T follicular helper cell (primary cell): ENCODE results near the gene NRG3.

Source experiments
- DNase-seq: peaks from one replicate; pipeline ENCODE4 v3.0.0-alpha.2; 2020; ENCODE audit warnings: low read depth
- total RNA-seq, 2 experiments: gene quantifications; one replicate each; lab custom pipeline; 2026; lab: John Stamatoyannopoulos, UW

NRG3 gene
- total RNA-seq, result 0 reads per million in 2 experiments

DNA sequence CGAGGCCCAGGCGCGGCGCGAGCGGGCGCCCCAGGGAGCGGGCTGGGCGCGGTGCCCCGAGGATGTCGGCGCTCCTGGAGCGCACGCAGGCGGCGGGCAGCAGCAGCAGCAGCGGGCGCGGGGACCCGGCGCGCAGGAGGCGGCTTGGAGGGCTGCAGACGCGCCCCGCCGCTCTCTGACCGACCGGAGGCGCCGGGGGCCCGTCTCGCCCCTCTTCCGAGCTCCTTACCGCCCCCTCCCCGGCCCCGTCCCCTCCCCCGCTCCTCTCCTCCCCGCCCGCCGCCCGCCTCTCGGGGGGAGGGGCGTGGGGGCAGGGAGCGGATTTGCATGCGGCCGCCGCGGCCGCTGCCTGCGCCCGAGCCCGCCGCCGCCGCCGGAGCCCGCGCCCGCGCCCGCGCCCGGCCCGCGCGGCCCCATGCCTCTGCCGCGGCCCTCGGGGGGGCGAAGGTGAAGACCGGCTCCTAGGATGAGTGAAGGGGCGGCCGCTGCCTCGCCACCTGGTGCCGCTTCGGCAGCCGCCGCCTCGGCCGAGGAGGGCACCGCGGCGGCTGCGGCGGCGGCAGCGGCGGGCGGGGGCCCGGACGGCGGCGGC lies at the start of gene NRG3:
TSS of gene NRG3 (plus strand) at position 320 of the 592 bp plus-strand sequence.
- DNase-seq, result no peak

DNA sequence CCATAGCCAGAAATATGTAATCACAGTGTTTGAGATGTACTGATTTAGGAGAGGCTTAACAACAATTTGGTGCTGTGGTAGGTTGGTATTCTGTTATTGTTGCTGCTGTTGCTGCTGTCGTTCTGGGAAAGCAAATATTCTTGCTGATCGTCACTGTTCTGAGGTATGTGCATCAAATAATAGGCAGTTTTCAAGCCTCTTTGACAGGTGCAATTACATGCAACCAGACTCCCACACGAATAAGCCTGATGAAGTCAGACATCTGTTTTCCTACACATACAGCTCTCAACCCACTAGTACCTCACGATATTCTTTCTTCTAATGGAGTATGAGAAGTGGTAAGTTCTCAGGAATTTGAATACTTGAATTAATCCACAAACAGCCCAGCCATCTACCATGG lies 46.7 kb upstream of the NRG3 start:
- no peak for DNase-seq

DNA sequence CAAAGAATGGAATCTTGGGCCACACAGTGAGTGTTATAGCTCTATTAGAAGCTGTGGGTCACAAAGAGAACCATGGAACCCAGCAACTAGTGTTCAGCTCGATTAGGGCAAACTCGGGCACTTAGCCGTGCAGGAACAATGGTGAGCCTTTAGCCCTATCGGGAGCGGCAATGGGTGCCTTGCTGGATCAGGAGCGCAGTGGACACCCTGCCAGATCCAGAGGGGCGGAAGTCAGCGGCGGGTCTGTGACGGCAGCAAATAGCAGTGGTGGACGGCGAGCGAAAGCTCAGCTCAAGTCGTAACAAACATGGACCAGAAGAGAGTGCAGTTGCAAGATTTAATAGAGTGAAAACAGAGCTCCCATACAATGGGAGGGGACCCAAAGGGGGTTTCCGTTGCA lies 43.9 kb upstream of the NRG3 start:
- DNase-seq, result no peak

DNA sequence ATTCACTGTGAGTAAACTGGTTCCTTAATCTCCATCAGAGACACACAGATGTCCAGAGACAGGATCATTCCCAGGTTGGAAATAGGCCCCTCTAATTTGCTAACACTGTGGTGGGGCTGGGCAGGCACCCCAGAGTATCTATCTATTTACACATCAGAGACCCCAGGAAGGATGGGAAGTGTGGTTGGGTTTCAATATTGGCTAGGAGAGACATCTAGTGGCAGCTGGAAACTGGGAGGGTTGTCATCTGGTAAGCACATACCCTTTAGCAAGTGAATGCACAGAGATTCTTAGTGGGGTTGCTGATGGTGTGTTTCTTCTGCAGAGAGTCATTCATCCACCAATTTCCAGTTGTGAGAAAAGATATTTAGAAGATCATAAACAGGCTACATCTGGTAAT lies 36.0 kb upstream of the NRG3 start:
- DNase-seq, result no peak

DNA sequence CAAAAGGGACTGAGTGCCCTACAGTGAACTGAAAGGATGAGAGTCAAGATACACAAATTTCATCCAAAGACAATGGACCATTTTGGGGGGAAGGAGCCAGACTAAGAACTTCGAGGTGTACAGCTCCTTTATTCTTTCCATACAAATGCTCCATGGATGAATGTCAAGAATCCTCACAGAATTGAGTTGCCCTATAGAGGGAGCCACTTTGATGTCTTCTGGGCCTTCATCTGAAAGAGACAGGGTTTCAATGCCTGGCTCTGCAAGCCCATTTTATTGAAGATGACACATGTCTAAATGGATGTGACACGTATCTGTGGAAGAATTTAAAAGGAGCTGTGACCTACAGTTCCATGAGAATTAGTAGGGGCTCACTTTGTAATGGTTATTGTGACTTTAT lies 32.0 kb upstream of the NRG3 start:
- DNase-seq, result no peak

DNA sequence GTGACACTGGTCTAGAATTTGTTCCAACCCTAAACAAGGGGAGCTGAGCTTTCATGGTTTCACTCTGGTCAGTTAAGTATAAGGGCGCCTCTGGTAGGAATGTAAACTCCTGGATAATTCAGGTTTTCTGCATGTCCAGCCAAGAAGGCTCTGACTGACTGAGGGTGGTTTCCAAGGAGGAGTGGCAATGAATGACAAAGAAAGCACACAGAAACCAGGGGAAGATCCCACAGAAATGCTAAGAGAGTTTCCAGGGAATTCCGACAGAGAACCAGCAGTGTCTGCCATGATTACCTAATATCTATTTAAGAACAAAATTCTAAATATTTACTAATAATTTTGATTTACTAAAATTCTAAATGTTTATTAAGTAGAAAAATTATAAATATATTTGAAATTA lies 27.3 kb upstream of the NRG3 start:
- DNase-seq, result no peak

DNA sequence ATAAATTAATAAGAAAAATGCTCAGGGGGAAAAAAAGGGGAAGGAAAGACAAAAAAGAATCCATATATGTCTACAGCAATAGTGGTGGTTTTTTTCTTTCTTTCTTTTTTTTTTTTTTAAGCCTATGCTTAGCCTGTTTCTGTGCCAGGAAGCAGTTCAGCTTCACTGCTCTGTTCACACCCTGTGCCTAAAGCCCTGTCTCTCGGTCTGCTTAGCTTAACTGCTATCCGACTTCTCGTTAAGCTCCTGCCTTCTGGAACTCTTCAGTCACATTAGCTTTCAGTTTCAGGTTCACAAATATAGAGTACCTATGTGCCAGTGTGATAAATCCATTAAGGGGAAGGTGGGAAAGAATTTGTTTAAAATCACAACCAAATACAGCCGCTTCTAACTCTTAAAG lies 26.5 kb upstream of the NRG3 start:
- DNase-seq, result no peak

DNA sequence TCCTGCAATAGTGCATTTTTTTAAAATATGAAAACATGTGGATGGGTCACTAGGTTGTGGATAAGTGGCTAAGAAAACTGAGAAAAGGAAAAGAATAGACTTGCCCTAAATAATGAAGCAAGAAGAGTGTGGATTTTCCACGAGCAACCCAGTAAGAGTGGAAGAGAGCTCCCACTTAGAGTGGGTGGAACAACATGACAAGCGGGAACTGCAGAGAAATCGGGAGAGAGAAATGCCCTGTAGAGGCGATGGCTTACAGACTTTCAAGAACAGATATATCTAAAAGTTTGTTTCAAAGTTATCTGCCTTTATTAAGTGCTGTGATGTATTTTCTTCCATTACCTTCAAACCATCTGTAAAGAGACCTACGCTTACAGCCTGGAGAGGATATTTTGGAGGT lies 26.1 kb upstream of the NRG3 start:
- DNase-seq, result no peak

DNA sequence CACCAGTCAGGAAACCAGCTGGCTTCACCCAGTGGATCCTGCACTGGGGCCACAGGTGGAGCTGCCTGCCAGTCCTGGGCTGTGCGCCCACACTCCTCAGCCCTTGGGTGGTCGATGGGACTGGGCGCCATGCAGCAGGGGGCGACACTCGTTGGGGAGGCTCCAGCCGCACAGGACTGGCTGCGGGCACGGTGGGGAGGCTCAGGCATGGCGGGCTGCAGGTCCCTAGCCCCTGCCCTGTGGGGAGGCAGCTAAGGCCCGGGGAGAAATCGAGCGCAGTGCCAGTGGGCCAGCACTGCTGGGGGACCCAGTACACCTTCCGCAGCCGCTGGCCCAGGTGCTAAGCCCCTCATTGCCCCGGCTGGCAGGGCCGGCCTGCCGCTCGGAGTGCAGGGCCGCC lies 12.4 kb upstream of the NRG3 start:
- DNase-seq, result no peak

DNA sequence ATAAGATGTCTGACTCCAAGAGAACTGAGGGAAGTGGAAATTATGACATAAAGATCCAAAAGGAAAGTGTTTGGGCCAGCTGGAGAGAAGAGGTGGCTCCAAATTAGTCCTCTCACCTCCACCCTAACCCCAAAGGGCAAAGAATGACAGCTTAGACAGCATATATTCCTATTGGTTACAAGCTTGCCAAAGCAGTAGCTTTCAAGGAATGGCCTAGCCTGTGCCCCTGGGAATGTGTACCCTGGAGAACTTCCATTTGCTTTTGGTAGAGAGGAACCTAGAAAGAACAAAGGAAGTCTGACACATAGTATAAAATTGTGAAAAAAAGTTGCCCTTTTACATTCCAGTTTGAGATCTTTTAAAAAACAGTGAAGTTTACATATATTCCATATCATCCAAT lies 11.2 kb upstream of the NRG3 start:
- DNase-seq, result no peak

DNA sequence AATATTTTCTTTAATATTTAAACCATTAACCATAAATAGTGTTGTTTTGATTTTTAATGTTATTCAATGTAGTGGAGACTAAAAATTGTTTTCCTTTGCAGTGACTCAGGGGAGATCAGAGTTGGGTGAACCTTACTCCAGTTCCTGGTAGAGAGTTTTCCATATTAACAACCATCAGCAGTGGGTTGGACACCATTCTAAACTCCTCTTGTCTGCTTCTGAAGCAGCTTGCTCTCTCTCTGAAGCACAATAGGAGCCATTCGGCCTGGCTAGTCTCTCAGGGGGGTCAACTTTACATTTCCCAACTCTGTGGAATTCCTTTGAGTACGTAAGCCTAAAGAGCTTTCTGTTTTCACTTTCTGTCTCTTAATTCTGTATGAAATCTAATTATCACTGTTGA lies 9.4 kb upstream of the NRG3 start:
- DNase-seq, result no peak

DNA sequence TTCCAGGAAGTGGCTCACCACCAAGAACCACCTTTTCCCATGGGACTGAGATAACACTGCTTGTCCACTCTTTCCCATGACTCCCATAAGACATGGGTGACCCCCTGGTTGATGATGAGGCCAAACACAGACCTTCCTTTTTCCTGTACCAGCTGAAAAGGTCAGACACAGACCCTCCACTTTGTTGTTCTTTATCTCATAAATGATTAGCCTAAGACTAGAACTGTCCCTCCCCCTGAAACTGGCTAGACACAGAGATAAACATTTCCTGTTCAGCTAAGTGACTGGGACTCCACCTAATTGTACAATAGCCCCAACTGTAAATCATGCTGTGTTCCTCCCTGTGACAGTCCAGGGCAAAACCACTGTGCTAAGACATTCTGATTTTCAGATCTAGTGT lies 8.2 kb upstream of the NRG3 start:
- DNase-seq, result no peak

DNA sequence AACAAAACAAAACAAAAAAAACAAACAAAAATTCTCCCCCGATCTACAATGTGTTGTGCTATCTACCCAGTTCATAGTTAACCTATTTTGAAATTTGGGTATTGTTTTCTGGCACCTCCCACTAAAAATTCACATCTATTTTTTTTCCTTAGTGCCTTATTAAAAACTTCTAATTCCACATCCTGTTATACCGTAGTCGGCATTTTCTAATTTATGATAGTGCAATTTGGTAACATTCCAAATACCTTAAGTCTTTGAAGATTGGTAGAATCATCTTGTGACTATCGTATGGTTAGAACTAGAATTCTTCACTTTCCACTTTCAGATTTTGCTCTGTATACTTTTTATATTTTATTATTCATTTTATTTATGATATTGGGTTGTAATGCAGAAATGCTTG lies 4.5 kb upstream of the NRG3 start:
- DNase-seq, result no peak

DNA sequence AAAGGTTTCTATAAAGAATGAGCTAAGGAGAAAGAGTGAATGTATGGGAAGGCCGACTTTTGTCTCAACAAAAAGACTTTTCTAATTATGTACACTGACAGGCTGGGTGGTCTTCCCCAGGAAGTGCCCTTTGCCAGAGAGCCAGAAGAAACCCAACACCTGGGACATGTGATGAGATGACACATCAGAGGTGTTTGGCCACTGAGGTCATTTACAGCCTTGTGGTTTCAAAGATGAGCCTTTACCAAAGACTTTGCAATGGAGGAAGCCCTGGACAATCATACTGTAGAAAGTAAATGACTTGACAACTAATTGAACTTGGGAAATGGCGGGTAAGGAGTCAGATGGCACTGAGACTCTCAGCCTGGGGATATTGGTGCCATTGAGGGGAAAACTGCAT lies 3.4 kb upstream of the NRG3 start:
- DNase-seq, result no peak

DNA sequence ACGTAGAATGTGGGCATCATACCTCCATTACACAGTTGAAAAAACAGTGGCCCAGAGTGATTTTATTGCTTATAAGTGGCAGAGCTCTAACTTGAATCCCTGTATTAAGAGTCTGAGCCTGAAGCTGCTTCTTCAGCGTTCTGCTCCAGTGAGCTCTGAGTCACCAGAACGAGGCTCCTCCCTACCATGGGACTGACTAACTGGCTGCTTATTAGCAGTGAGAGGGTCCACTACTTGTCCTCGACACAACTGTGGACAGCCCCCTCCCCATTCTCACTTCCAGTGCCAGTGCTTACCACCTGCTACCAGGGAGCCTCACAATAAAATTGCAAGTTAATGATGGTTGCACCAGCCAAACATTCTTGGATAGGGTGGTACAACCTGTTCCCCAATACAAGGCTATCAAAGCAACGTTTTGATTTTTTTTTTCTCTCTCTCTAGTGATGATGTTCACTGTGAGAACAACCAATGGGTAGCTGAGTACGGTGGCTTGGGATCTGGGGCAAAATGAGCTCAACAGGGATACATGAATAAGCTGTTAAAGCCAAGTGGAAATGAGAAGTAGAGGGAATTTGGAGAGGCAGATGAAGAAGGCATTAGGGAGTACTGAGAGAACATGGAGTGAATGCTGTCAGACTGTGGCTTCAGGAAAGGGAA lies 2.7 kb upstream of the NRG3 start:
- DNase-seq, result no peak

DNA sequence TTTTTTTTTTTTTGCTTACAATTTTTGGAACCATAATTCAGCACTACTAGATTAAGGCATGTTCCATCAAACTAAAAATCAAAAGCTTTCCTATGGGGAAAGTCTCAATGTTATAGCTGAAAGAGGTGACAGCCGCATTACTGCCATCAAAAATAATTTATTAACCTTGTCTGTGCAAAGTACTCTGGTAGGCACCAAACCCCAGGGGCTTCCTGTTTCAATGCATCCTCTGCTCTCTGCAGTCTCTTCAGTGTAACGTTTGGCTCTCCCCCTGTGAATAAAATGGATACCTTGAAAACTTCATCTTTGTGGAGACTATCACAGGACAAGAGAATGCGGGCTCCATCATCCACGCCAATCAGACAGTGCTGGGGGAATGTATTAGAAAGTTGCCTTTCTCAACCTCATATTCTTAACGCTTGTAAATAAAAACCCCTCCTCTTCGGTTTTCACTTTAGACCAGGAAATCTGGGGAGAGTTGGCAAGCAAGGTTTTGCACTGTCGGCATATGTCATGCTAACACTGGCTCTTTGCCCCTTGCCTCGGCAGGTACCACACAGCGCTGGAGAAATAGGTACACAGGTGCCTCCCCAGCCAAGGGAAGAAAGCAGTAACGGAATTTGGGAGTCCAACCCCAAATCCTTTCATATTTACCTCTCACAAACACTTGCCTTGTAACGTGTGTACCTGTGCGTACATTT lies 1.6 kb upstream of the NRG3 start:
- no peak for DNase-seq

DNA sequence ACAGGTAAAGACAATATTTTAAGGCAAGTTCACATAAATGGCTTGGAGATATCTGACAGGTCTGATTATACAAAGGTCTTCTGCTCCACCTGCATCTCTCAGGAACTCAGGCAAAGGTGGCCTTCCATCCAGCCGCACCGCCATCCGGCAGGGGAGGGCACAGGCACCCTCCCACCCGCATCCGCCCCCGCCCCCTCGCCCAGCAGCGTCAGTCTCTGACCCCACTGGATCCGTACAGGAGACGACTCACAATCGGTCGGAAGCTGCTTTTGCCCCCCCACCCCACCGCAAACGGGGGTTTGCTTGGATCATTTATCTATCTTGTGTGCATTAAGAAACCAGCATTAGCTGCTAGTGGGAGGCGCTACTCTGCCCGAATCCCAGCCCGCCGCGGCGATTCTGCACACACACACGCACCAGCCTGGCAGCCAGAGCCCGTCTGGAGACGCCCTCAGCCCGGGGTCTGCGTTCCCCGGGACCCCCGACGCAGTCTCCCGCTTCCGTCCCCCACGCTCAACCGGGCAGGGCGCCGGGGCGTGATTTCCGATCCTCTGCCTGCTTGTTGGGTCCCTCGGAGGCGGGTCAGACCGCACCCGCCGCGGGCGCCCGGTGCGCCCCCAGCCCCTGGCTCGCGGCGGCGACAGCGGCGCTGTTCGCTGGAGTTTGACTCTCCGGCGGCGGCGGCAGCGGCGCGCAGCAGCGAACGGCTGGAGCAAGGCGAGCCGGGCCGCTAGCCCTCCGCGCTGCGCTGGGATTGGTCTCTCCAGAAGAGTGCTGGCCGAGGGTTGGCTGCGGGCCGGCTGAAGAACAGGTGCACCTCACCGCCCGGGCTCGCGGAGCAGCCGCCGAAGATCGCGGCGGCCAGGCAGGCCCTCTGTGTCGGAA lies 820 bp upstream of the NRG3 start:
- no peak for DNase-seq

DNA sequence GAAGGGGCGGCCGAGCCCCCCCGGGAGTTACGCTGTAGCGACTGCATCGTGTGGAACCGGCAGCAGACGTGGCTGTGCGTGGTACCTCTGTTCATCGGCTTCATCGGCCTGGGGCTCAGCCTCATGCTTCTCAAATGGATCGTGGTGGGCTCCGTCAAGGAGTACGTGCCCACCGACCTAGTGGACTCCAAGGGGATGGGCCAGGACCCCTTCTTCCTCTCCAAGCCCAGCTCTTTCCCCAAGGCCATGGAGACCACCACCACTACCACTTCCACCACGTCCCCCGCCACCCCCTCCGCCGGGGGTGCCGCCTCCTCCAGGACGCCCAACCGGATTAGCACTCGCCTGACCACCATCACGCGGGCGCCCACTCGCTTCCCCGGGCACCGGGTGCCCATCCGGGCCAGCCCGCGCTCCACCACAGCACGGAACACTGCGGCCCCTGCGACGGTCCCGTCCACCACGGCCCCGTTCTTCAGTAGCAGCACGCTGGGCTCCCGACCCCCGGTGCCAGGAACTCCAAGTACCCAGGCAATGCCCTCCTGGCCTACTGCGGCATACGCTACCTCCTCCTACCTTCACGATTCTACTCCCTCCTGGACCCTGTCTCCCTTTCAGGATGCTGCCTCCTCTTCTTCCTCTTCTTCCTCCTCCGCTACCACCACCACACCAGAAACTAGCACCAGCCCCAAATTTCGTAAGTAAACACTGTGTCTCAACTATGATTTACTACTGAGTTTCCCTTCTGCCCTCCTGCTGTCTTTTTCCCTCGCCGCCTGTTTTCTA lies 666 bp downstream of the NRG3 start:
- no peak for DNase-seq

DNA sequence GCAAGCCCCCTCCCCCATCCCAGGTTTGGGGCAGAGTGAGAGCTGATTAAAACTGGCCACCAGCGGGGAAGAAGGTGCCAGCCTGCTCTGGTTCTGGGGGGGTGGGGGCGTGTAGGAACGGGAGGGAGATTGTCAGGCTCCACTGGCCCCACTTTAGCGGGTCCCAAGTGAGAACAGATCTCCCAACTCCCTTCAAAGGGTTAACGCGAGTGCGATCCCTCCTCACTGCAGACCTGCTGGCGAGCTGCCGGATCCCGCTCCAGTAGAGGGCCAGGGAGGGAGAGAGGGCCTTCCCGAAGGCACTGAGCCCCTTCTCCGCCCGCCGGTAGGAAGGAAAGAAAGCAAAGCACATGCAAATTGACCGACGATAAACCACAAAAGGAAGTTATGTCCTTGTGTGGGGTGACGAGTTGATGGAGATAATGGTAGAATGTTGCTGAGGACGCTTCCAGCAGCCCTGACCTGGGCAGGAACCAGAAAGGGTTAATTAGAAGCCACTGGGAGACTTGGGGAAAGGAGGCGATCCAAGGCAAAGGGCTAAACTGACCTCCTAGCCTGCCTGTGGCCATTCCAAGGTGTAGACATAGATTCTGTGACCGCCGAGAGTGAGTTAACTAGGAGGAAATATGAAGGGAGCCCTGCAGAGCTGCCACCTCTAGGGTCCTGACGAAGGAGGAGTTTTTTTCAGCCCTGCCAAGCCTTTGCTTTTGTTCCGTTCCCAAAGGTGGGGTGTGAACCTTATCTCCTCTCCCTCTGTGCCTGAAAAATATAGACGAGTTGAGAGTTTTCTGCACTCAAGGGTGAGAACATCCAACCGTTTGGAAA lies 1.5 kb downstream of the NRG3 start:
- no peak for DNase-seq

DNA sequence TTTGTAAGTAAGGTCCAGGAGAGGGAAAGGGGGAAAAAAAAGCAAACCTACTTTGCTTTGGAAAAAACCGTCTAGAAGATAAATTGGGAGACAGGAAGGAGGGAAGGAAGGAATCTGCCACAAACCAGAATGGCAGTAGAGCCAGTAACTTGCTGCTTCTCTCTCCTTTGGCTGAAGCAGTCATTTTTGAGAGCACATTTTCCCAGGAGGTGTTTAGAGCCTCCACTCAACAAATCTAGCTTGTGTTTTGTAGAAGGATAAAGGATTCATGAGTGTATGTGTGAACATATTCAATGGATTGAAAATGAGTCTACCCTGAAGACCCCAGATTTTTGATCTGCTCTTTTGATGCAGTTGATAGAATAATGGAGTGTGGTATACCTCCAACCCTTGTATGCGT lies 2.6 kb downstream of the NRG3 start:
- no peak for DNase-seq

DNA sequence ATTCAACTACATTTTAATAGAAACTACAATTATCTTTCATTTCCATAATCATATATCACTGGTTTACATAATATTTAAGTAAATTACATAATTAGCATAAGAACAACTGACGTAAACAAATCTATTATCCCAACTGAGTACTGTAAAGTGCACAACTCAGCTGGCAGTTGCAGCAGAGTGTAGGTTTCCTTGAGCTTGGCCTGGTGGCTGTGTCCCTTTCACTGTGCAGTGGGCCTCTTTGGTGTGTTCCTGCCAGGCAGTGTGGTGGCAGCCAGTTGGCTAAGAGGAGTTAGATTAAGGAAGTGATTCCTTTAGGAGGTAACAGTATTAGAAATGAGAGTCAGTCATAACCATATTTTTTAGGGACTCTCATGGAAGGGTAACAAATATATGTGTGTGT lies 7.0 kb downstream of the NRG3 start:
- no peak for DNase-seq
